HEK293 (cell line): ENCODE measurements around the gene CNOT9.

ENCODE experiments used
- CTCF ChIA-PET: fragments of 350-600 bp; formaldehyde crosslinking; extraction: SDS; loops from one replicate; lab custom pipeline; 2021; ENCODE audit warnings: antibody characterized with exemption; lab: Yijun Ruan, JAX
- POLR2A ChIA-PET: fragments of 300-600 bp; formaldehyde crosslinking; extraction: SDS; loops from one replicate; lab custom pipeline; 2020; ENCODE audit warnings: antibody characterized with exemption, inconsistent platforms; lab: Yijun Ruan, JAX
- H3K27ac ChIP-seq: fragments of 200-500 bp; sonication (Bioruptor generic); 2 replicates; pipeline ENCODE4 v1.5.1; 2014; ENCODE audit warnings: low read depth, low read length, control low read depth, inconsistent platforms; ENCODE audit errors: extremely low read depth
- H3K36me3 ChIP-seq, 2 experiments: fragments of 200-500 bp in 1 of 2; sonication (Bioruptor generic) in 1 of 2; 1 replicate in 1 of 2; 2 replicates in 1 of 2; pipeline ENCODE4 v1.5.1; 2014 to 2017; ENCODE audit warnings: inconsistent platforms in 2 of 2, low read length in 2 of 2; ENCODE audit not compliant: control insufficient read depth in 2 of 2, insufficient read depth in 1 of 2
- H3K4me1 ChIP-seq: fragments of 200-500 bp; sonication (Bioruptor generic); 2 replicates; pipeline ENCODE4 v1.5.1; 2014; ENCODE audit warnings: mild to moderate bottlenecking, low read length, inconsistent platforms; ENCODE audit not compliant: control insufficient read depth, insufficient read depth
- H3K4me3 ChIP-seq: 2 replicates; pipeline ENCODE4 v1.5.1; 2011; ENCODE audit warnings: low read depth, mild to moderate bottlenecking, control low read depth, low read length, moderate library complexity
- H3K9me3 ChIP-seq: fragments of 200-500 bp; sonication (Bioruptor generic); 2 replicates; pipeline ENCODE4 v1.5.1; 2014; ENCODE audit warnings: low read depth, low read length, inconsistent platforms; ENCODE audit not compliant: control insufficient read depth, insufficient read depth
- ATF2 ChIP-seq: fragments of 450-650 bp; formaldehyde crosslinking; IDR thresholded peaks from 2 replicates; pipeline ENCODE4 v1.5.1; 2016; ENCODE audit warnings: missing biosample characterization, missing genetic modification characterization, low read depth
- BCL6B ChIP-seq: fragments of 450-650 bp; formaldehyde crosslinking; IDR thresholded peaks from 2 replicates; pipeline ENCODE4 v1.5.1; 2017; ENCODE audit warnings: missing biosample characterization, missing genetic modification characterization
- FEZF1 ChIP-seq: fragments of 450-650 bp; formaldehyde crosslinking; IDR thresholded peaks from 2 replicates; pipeline ENCODE4 v1.5.1; 2016; ENCODE audit warnings: missing biosample characterization, missing genetic modification characterization
- GLIS2 ChIP-seq: fragments of 450-650 bp; formaldehyde crosslinking; IDR thresholded peaks from 2 replicates; pipeline ENCODE4 v1.5.1; 2016; ENCODE audit warnings: missing biosample characterization, missing genetic modification characterization
- PRDM1 ChIP-seq: fragments of 450-650 bp; formaldehyde crosslinking; IDR thresholded peaks from 2 replicates; pipeline ENCODE4; 2016; ENCODE audit warnings: missing biosample characterization, missing genetic modification characterization
- RBAK ChIP-seq: fragments of 450-650 bp; formaldehyde crosslinking; IDR thresholded peaks from 2 replicates; pipeline ENCODE4 v1.5.1; 2016; ENCODE audit warnings: missing biosample characterization, missing genetic modification characterization
- WT1 ChIP-seq: fragments of 450-650 bp; formaldehyde crosslinking; IDR thresholded peaks from 2 replicates; pipeline ENCODE4 v1.5.1; 2016; ENCODE audit warnings: missing biosample characterization, missing genetic modification characterization
- YY2 ChIP-seq: fragments of 450-650 bp; formaldehyde crosslinking; IDR thresholded peaks from 2 replicates; pipeline ENCODE4 v1.5.1; 2016; ENCODE audit warnings: missing biosample characterization, missing genetic modification characterization
- ZBTB11 ChIP-seq: fragments of 450-650 bp; formaldehyde crosslinking; conservative IDR thresholded peaks from 2 replicates; pipeline ENCODE4 v1.5.1; 2016; ENCODE audit warnings: low read depth, missing biosample characterization, missing genetic modification characterization
- ZBTB17 ChIP-seq: fragments of 450-650 bp; formaldehyde crosslinking; IDR thresholded peaks from 2 replicates; pipeline ENCODE4 v1.5.1; 2016; ENCODE audit warnings: missing biosample characterization, missing genetic modification characterization
- ZBTB7A ChIP-seq: fragments of 450-650 bp; formaldehyde crosslinking; IDR thresholded peaks from 2 replicates; pipeline ENCODE4 v1.5.1; 2016; ENCODE audit warnings: low read depth, missing biosample characterization, missing genetic modification characterization
- ZFP3 ChIP-seq: fragments of 450-650 bp; formaldehyde crosslinking; IDR thresholded peaks from 2 replicates; pipeline ENCODE4 v1.5.1; 2016; ENCODE audit warnings: low read depth, missing biosample characterization, missing genetic modification characterization
- ZFP41 ChIP-seq: fragments of 450-650 bp; formaldehyde crosslinking; IDR thresholded peaks from 2 replicates; pipeline ENCODE4 v1.5.1; 2016; ENCODE audit warnings: missing biosample characterization, missing genetic modification characterization, borderline replicate concordance
- ZNF114 ChIP-seq: fragments of 450-650 bp; formaldehyde crosslinking; IDR thresholded peaks from 2 replicates; pipeline ENCODE4 v1.5.0; 2017; ENCODE audit warnings: missing biosample characterization, missing genetic modification characterization
- ZNF157 ChIP-seq: fragments of 450-650 bp; formaldehyde crosslinking; IDR thresholded peaks from 2 replicates; pipeline ENCODE4 v1.5.1; 2016; ENCODE audit warnings: missing biosample characterization, missing genetic modification characterization
- ZNF18 ChIP-seq: fragments of 450-650 bp; formaldehyde crosslinking; IDR thresholded peaks from 2 replicates; pipeline ENCODE4 v1.5.1; 2016; ENCODE audit warnings: missing biosample characterization, missing genetic modification characterization
- ZNF2 ChIP-seq: fragments of 450-650 bp; formaldehyde crosslinking; IDR thresholded peaks from 2 replicates; pipeline ENCODE4 v1.5.1; 2016; ENCODE audit warnings: missing biosample characterization, missing genetic modification characterization
- ZNF302 ChIP-seq: fragments of 450-650 bp; formaldehyde crosslinking; IDR thresholded peaks from 2 replicates; pipeline ENCODE4 v1.5.1; 2016; ENCODE audit warnings: missing biosample characterization, missing genetic modification characterization, low read depth
- ZNF513 ChIP-seq: fragments of 450-650 bp; IDR thresholded peaks from 2 replicates; pipeline ENCODE4 v1.5.1; 2018; ENCODE audit warnings: missing biosample characterization, missing genetic modification characterization
- ZNF549 ChIP-seq: fragments of 450-650 bp; IDR thresholded peaks from 2 replicates; pipeline ENCODE4 v1.5.1; 2018; ENCODE audit warnings: missing biosample characterization, missing genetic modification characterization, mild to moderate bottlenecking, inconsistent platforms, moderate library complexity
- ZNF596 ChIP-seq: fragments of 450-650 bp; IDR thresholded peaks from 2 replicates; pipeline ENCODE4 v1.5.0; 2018; ENCODE audit warnings: missing biosample characterization, mild to moderate bottlenecking, missing genetic modification characterization, moderate library complexity
- ZNF629 ChIP-seq: fragments of 450-650 bp; formaldehyde crosslinking; IDR thresholded peaks from 2 replicates; pipeline ENCODE4 v1.5.1; 2017; ENCODE audit warnings: missing biosample characterization, missing genetic modification characterization
- ZNF664 ChIP-seq: fragments of 450-650 bp; formaldehyde crosslinking; IDR thresholded peaks from 2 replicates; pipeline ENCODE4 v1.5.1; 2016; ENCODE audit warnings: missing biosample characterization, missing genetic modification characterization
- ZNF677 ChIP-seq: fragments of 450-650 bp; IDR thresholded peaks from 2 replicates; pipeline ENCODE4 v1.5.0; 2018; ENCODE audit warnings: missing biosample characterization, mild to moderate bottlenecking, missing genetic modification characterization, moderate library complexity
- ZNF837 ChIP-seq: fragments of 450-650 bp; formaldehyde crosslinking; IDR thresholded peaks from 2 replicates; pipeline ENCODE4 v1.5.1; 2016; ENCODE audit warnings: missing biosample characterization, missing genetic modification characterization

CNOT9 gene

GRCh38 chr2:218569038-218569431 is 396 bp downstream of the CNOT9 start (continued):
- TF ChIP-seq RBAK (tag by site-specific recombination) = no peak
- TF ChIP-seq ZNF677 (tag by site-specific recombination) = no peak
- 0 out of 2 replicates have a peak, but pooled peaks have one; percentile 2 for TF ChIP-seq ZBTB7A (tag by site-specific recombination)
- TF ChIP-seq ZNF114 (tag by site-specific recombination) = no peak
- no peak for TF ChIP-seq ZFP3 (tag by site-specific recombination)
- TF ChIP-seq ZBTB11 (tag by site-specific recombination) = peak; percentile 74
- no peak for TF ChIP-seq ZNF2 (tag by site-specific recombination)
- no peak for TF ChIP-seq BCL6B (tag by site-specific recombination)

- H3K36me3 ChIP-seq = peaks cover 27 to 55% of the 10 kb centered on the region in 2 experiments
- POLR2A ChIA-PET = no interaction called here
- TF ChIP-seq ZNF837 (tag by site-specific recombination) (no peak), ZNF157 (no peak), ATF2 (tag by site-specific recombination) (peak; percentile 93), ZNF513 (tag by site-specific recombination) (no peak), ZNF549 (no peak), ZNF629 (peak; percentile 49; the same call in 1 of the 2 replicates), ZBTB17 (peak; percentile 89), FEZF1 (tag by site-specific recombination) (no peak), GLIS2 (tag by site-specific recombination) (no peak), ZNF302 (tag by site-specific recombination) (no peak), WT1 (tag by site-specific recombination) (0 out of 2 replicates have a peak, but pooled peaks have one; percentile 35), ZNF664 (tag by site-specific recombination) (0 out of 2 replicates have a peak, but pooled peaks have one; percentile 57), ZNF18 (tag by site-specific recombination) (no peak), ZNF596 (tag by site-specific recombination) (no peak), ZFP41 (tag by site-specific recombination) (no peak), YY2 (tag by site-specific recombination) (no peak), PRDM1 (tag by site-specific recombination) (peak; percentile 48)
Measured at GRCh38 chr2:218569661-218570500, 1.2 kb downstream of the CNOT9 start.

More at GRCh38 chr2:218569661-218570500, 1.2 kb downstream of the CNOT9 start:
- Histone ChIP-seq H3K4me3 (peak overlapping the region; percentile 78), H3K4me1 (peaks cover 6% of the 10 kb centered on the region), H3K9me3 (no peaks in the 10 kb centered on the region), H3K27ac (peak overlapping the region; percentile 83)
- CTCF ChIA-PET = interaction anchor here (0.7 kb wide), 1 partner anchor 20 kb away, joined by 3 read pairs; no protein-coding TSS in a partner anchor
